ENCODE results near the gene ARHGAP15. TPM values are rescaled to one million over a fixed set of nuclear protein-coding genes. Genes with fewer than 3 reads are reported as not detected.

The ARHGAP15 gene
- total and polyA plus RNA-seq, 2 experiments from 2014 or later: 0.26 TPM; not detected in 1

DNA sequence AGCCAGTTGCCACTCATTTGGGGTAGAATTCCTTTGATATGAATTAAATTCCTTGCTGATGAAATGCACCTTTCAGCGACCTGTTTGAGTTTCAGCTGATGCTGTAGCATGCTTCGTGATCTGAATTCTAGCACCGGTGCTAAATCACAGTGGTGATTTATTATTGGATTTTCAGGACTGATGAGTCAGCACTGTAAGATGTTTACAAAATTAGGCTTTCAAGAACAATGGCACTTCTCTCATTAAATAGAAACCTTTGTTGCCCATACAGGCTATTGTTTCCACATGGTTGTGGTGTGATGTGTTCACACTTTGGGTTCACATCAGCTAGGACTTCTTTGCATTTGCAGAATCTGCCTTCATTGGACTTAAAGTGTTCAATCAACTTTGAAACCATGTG lies 687.7 kb downstream of the ARHGAP15 start:
- 0 out of 2 replicates have a peak overlapping the region, but pooled peaks have one; percentile 7 for H3K4me2 ChIP-seq
- TF ChIP-seq, protein P1, sequence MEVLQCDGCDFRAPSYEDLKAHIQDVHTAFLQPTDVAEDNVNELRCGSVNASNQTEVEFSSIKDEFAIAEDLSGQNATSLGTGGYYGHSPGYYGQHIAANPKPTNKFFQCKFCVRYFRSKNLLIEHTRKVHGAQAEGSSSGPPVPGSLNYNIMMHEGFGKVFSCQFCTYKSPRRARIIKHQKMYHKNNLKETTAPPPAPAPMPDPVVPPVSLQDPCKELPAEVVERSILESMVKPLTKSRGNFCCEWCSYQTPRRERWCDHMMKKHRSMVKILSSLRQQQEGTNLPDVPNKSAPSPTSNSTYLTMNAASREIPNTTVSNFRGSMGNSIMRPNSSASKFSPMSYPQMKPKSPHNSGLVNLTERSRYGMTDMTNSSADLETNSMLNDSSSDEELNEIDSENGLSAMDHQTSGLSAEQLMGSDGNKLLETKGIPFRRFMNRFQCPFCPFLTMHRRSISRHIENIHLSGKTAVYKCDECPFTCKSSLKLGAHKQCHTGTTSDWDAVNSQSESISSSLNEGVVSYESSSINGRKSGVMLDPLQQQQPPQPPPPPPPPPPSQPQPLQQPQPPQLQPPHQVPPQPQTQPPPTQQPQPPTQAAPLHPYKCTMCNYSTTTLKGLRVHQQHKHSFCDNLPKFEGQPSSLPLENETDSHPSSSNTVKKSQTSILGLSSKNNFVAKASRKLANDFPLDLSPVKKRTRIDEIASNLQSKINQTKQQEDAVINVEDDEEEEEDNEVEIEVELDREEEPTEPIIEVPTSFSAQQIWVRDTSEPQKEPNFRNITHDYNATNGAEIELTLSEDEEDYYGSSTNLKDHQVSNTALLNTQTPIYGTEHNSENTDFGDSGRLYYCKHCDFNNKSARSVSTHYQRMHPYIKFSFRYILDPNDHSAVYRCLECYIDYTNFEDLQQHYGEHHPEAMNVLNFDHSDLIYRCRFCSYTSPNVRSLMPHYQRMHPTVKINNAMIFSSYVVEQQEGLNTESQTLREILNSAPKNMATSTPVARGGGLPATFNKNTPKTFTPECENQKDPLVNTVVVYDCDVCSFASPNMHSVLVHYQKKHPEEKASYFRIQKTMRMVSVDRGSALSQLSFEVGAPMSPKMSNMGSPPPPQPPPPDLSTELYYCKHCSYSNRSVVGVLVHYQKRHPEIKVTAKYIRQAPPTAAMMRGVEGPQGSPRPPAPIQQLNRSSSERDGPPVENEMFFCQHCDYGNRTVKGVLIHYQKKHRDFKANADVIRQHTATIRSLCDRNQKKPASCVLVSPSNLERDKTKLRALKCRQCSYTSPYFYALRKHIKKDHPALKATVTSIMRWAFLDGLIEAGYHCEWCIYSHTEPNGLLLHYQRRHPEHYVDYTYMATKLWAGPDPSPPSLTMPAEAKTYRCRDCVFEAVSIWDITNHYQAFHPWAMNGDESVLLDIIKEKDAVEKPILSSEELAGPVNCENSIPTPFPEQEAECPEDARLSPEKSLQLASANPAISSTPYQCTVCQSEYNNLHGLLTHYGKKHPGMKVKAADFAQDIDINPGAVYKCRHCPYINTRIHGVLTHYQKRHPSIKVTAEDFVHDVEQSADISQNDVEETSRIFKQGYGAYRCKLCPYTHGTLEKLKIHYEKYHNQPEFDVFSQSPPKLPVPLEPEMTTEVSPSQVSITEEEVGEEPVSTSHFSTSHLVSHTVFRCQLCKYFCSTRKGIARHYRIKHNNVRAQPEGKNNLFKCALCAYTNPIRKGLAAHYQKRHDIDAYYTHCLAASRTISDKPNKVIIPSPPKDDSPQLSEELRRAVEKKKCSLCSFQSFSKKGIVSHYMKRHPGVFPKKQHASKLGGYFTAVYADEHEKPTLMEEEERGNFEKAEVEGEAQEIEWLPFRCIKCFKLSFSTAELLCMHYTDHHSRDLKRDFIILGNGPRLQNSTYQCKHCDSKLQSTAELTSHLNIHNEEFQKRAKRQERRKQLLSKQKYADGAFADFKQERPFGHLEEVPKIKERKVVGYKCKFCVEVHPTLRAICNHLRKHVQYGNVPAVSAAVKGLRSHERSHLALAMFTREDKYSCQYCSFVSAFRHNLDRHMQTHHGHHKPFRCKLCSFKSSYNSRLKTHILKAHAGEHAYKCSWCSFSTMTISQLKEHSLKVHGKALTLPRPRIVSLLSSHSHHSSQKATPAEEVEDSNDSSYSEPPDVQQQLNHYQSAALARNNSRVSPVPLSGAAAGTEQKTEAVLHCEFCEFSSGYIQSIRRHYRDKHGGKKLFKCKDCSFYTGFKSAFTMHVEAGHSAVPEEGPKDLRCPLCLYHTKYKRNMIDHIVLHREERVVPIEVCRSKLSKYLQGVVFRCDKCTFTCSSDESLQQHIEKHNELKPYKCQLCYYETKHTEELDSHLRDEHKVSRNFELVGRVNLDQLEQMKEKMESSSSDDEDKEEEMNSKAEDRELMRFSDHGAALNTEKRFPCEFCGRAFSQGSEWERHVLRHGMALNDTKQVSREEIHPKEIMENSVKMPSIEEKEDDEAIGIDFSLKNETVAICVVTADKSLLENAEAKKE (CRISPR knock-in tag; IDR thresholded peaks at IDR 0.05): no peak
- no peak for TF ChIP-seq JUNB (IDR thresholded peaks at IDR 0.05; ENCODE audit: unreplicated experiment)
- TF ChIP-seq ZNF114 (CRISPR knock-in tag; IDR thresholded peaks at IDR 0.05): no peak
- TF ChIP-seq CREB1 (CRISPR knock-in tag; IDR thresholded peaks at IDR 0.05; ENCODE audit: low read depth): no peak
- no peak for TF ChIP-seq EZH2 (IDR thresholded peaks at IDR 0.05; ENCODE audit: low read depth, unreplicated experiment)
- TF ChIP-seq, protein P2, sequence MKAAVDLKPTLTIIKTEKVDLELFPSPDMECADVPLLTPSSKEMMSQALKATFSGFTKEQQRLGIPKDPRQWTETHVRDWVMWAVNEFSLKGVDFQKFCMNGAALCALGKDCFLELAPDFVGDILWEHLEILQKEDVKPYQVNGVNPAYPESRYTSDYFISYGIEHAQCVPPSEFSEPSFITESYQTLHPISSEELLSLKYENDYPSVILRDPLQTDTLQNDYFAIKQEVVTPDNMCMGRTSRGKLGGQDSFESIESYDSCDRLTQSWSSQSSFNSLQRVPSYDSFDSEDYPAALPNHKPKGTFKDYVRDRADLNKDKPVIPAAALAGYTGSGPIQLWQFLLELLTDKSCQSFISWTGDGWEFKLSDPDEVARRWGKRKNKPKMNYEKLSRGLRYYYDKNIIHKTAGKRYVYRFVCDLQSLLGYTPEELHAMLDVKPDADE (IDR thresholded peaks at IDR 0.05): no peak
- no peak for TF ChIP-seq POLR2AphosphoS5 (IDR thresholded peaks at IDR 0.05; ENCODE audit: low read depth)
- TF ChIP-seq STAT1 (IDR thresholded peaks at IDR 0.05; ENCODE audit: unreplicated experiment): no peak
- TF ChIP-seq ZNF331 (CRISPR knock-in tag; IDR thresholded peaks at IDR 0.05; ENCODE audit: low read depth): no peak

More for the DNA sequence above, 687.7 kb downstream of the ARHGAP15 start:
- H3K79me2 ChIP-seq (replicated peaks; ENCODE audit: insufficient read depth): no peaks in the 10 kb centered on the region
- Mint-ChIP-seq H3K27ac (no peak overlapping the region), H3K9me3 (no peaks in the 10 kb centered on the region), H3K4me3 (no peak overlapping the region), H3K36me3 (ENCODE audit: low read depth) (no peaks in the 10 kb centered on the region), H3K27me3 (ENCODE audit: insufficient read depth, low read depth, poor library complexity) (no peaks in the 10 kb centered on the region), H3K4me1 (peaks cover 13% of the 10 kb centered on the region)
- ATAC-seq: no peak
- H3K4me1 ChIP-seq (ENCODE audit: insufficient read depth): peaks cover 27% of the 10 kb centered on the region
- no peak for DNase-seq (ENCODE audit: low spot score)
- H2AFZ ChIP-seq: peak overlapping the region; percentile 5; the same call in 1 of the 2 replicates
- no peaks in the 10 kb centered on the region for H3F3A ChIP-seq (replicated peaks; ENCODE audit: low read depth)
- no peaks in the 10 kb centered on the region; the same call in 1 of the 2 replicates for H3K9me2 ChIP-seq (ENCODE audit: insufficient read depth)
- no peaks in the 10 kb centered on the region for H4K20me1 ChIP-seq (replicated peaks; ENCODE audit: insufficient read depth)
- no peaks in the 10 kb centered on the region for H3K36me3 ChIP-seq (ENCODE audit: insufficient read depth)
- no peak overlapping the region for H3K27ac ChIP-seq (ENCODE audit: low read depth)
- H3K4me3 ChIP-seq: no peak overlapping the region
- H3K27me3 ChIP-seq (ENCODE audit: insufficient read depth): no peaks in the 10 kb centered on the region

Small RNAs within 50 kb of the gene (small RNA-seq; reads per million reads assigned to genes)
- not detected for gene MTND4LP12 (ENCODE audit: low replicate concordance)

All from GM23338 (cell line).